Activated CD8-positive, alpha-beta memory T cell treated with anti-CD3 and anti-CD28 coated beads, Interleukin-2, amount 50 U/mL, for 4 hours (primary cell): ENCODE results near the gene TMEM39B.
A peak's percentile ranks its signal among the peaks of the same experiment; 100 is the strongest.
"Not testable (repeated sequence)": the region's sequence is repeated elsewhere in the genome, so short reads cannot be mapped to it uniquely, and the experiment has no call there.

ENCODE experiments used
- DNase-seq: peaks from one replicate; pipeline ENCODE4 v3.0.0-alpha.2; 2020

Gene TMEM39B

DNA sequence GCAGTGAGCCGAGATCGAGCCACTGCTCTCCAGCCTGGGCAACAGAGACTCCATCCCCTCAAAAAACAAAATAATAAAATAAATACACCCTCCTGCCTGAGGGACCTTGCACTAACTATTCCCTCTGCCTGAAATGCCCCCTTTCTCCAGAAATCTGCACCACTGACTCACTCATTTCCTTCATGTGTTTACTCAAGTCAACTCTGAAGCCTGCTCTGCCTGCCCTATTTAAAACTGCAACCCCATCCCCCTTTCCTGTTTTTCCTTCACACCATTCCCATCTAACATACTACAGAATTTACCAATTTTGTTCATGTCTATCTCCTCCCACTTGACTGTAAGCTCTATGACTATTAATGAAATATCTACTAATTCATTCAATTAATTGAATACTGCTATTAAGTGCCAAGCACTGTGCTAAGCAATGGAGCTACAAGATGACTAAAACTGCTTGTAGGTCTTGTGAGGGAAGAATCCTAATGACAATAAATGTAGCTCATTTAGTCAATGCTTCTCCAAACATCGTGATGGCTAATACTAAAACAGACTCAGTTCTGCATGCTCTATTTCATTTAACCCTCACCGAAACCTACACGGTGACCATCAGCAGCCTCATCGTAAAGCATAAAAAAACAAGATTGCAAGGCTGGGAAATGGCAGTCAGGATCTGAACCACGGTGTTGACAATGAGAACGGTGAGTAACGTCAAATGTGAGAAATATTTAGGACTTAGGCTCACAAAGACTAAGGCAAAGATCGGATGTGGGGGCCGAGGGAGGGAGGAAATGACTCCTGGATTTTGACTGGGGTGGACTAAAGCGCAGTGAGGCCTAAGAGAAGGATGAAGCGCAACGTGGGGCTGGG is 749 bp upstream of the TMEM39B start:
- DNase-seq, result no peak

DNA sequence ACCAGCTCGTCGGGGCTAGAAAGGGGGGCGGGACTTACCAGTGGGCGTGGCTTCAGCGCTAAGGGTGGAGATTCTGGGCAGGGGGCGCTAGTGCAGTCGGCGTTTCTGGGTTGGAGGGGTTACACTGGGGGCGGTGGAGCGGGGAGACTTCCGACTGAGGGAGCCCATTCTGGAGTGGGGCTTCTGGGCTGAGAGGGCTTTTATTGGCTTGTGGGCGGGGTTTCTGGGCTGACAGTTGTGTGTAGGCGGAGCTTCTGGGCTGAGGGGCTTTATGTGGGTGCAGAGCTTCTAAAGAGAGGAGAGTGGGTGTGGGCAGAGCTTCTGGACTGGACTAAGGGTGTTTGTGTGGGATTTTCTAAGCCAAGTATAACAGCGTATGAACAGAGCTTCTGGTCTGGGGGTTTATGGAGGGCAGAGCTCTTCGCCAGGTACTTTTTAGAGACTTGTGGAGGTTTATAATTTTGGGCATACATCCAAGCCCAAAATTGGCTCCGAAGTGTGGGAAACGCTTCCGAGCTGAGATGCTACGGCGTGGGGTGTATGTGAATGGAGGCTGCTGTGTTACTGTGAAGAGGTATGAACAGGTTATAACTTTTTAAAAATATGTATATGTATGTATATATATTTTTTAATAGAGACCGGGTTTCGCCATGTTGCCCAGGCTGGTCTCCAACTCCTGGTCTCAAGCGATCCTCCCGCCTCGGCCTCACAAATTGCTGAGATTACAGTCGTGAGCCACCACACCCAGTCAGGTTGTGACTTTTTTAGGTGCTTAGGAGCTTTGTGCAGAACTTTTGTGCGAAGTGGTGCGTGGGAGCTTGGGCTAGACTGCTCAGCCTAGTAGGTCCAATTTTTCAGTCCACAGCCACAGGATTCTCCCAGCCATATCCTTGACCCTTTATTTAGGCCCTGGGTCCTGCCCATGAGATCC is 825 bp downstream of the TMEM39B start:
- no peak for DNase-seq

DNA sequence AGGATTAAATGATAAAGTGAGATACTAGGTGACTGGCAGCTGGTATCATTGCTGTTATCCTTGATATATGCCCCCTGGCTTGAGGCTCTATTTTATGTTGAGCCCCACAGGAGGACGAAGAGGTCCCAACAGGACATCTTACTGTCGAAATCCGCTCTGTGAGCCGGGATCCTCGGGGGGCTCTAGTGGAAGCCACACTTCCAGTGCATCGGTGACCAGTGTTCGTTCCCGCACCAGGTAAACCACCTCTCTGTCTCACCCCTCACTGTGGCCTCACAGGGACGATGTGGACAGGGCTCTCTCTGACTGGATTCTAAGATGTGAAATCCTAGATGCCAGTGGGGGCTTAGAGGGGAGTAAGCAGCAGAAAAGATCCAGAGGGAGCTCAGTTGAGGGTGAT is 2.1 kb downstream of the TMEM39B start:
- no peak for DNase-seq

GRCh38 chr1:32077451-32077850 is 4.7 kb downstream of the TMEM39B start:
- DNase-seq, result no peak

GRCh38 chr1:32082022-32082421 is 9.3 kb downstream of the TMEM39B start:
- no peak for DNase-seq

DNA sequence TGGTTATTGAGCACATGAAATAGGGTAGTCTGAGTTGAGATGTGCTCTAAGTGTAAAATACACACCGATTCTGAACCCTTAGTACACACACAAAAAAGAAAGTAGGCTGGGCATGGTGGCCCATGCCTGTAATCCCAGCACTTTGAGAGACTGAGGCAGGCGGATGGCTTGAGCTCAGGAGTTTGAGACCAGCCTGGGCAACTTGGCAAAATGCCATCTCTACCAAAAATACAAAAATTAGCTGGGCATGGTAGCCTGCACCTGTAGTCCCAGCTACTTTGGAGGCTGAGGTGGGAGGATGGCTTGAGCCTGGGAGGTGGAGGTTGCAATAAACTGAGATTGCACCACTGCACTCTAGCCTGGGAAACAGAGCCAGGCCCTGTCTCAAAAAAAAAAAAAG is 13.6 kb downstream of the TMEM39B start:
- not testable (repeated sequence) for DNase-seq

DNA sequence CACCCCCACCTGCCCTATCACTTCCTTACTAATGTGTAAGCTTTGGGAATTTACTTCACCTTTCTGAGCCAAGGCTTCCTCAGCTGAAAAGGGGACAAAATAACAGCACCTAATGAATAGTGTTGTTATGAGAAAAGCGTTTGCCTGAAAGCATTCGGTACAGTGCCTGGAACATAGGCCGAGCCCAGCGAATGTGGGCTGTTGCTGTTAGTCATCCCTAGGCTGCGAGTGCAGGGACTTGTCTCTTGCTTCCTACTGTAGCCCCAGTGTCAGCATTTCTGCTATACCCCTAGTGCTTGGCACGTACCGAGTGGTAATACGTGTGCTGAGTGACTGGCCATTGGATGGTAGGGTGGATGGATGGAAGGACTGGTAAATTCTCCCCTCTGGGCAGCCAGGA is 18.4 kb downstream of the TMEM39B start:
- DNase-seq, result no peak

DNA sequence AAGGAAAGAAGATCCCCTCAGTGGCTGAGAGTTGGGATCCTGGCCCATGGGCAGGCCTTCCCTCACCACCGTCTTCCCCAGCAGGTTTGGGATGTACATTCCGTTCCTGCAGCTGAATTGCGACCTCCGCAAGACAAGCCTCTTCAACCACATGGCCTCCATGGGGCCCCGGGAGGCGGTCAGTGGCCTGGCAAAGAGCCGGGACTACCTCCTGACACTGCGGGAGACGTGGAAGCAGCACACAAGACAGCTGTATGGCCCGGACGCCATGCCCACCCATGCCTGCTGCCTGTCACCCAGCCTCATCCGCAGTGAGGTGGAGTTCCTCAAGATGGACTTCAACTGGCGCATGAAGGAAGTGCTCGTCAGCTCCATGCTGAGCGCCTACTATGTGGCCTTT is 18.9 kb downstream of the TMEM39B start:
- DNase-seq, result no peak

DNA sequence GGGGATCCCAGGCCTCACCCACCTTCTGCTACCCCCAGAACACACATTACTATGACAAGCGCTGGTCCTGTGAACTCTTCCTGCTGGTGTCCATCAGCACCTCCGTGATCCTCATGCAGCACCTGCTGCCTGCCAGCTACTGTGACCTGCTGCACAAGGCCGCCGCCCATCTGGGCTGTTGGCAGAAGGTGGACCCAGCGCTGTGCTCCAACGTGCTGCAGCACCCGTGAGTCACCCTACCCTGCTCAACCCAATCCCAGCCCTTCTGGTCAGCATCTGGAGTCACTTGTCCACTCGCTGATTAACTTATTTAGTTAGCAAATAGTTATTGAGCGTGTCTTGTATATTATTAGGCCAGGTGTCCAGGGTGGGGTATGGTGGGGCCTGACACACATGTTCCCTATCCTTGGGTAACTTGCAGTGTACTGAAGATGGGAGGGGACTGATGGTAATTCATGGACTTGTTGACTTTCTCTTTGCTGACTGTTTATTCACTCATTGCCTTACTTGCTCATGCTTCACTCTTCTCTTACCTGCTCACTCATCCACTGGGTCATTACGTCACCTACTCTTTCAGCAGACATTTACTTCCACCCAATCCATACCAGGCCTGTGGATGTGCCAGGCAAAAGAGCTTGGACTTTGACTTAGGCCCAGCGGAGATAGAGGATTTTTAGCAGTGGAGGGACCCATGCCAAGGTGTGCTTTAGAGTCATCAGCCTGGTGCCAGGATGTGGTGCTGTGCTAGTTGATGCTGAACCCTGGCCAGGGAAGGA is 22.2 kb downstream of the TMEM39B start:
- no peak for DNase-seq

- DNase-seq, result no peak
These were observed 26.7 kb downstream of the TMEM39B start for GRCh38 chr1:32099426-32099825.

DNA sequence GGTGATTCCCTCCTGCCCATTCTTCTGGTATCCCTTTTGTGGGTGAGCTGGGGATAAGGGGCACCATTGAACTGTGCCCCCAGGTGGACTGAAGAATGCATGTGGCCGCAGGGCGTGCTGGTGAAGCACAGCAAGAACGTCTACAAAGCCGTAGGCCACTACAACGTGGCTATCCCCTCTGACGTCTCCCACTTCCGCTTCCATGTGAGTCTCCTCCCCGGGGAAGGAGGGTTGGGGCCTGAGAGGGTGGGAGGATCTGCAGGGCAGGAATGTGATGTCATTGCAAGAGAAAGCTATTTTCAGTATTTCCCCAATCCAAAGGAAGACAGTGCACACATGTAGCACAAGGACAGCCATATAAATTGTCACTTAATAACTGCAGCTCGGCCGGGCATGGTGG is 27.6 kb downstream of the TMEM39B start:
- no peak for DNase-seq

DNA sequence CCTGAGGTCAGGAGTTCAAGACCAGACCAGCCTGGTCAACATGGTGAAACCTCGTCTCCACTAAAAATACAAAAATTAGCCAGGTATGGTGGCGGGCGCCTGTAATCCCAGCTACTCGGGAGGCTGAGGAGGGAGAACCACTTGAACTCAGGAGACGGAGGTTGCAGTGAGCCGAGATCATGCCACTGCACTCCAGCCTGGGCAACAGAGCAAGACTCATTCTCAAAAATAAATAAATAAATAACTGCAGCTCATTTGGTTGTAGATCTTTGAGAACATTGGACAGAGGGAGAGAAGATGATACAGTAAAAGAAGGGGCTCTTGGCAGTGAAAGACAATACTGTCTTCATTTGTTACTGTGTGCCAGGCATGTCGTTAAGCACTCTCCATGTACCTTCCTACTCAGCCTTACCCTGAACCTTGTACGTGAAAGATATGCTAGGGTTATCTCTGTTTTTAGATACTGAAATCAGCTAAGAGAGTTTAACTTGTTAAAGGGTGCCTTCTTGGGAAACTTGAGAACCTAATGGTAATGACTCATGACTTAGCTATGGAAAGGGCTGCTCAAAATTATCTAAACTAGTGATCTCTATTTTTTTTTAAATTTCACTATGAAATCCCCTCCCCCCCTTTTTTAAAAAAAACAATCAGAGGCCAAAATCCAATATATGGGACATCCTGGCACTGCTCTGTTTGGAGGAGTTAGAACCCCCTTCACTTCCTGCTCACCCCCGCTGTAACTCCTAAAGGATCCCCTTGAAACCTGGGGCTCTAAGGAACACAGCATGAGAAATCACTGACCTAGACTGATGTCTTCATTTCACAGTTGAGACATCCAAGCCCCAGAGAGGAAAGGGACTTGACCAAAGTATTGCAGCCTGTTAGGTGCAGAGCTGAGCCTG is 28.3 kb downstream of the TMEM39B start:
- DNase-seq, result no peak

DNA sequence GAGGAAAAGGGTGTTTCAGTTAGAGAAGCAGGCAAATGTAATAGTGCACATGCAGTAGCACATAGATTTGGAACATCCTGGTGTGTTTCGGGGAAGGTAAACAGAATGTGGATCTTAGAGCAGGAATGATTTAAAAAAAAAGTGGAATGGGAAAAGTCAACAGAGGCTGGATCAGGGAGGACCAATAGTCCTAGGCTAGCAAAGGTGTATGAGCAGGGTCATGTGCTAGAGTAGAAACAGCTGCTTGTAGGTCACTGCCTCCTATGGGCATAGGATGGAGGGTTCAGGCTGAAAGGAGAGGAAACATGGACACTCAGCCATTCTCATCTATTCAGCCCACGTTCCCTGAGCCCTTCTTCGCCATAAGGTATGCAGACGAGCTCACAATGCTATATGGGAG is 31.4 kb downstream of the TMEM39B start:
- DNase-seq, result no peak

GRCh38 chr1:32105338-32105737 is 32.6 kb downstream of the TMEM39B start:
- DNase-seq, result no peak

DNA sequence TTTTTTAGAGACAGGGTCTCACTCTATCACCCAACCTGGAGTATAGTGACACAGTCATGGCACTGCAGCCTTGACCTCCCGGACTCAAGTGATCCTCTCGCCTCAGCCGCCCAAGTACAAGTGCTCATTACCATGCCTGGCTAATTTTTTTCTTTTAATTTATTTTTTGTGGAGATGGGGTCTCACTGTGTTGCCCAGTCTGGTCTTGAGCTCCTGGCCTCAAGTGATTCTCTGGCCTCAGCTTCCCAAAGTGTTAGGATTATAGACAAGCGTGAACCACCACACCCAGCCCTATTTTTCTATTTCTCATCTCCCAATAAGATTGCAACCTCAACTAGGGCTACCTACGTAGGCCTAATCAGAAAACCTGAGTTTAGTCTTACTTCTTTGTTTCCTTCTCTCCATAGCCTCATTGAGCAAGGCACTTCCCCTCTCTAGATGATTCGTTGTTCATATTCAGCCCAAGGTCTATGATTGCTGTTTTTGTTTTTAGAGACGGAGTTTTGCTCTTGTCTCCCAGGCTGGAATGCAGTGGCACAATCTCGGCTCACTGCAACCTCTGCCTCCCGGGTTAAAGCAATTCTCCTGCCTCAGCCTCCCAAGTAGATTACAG is 34.0 kb downstream of the TMEM39B start:
- DNase-seq, result no peak

- peak; percentile 85 for DNase-seq
These were observed 35.3 kb downstream of the TMEM39B start, which contains the start of gene KPNA6 for GRCh38 chr1:32107742-32108661. Gene KPNA6 (plus strand): TSS chr1:32108056. CDS start chr1:32108131, 75 bp downstream.

GRCh38 chr1:32111040-32111623 is 38.4 kb downstream of the TMEM39B start:
- DNase-seq, result no peak

GRCh38 chr1:32111789-32112188 is 39.0 kb downstream of the TMEM39B start:
- DNase-seq, result no peak

GRCh38 chr1:32112806-32113375 is 40.2 kb downstream of the TMEM39B start:
- DNase-seq, result no peak
